ENCODE results near the gene CILP2.

CILP2 gene

GRCh38 chr19:19547674-19548336 is 9.7 kb downstream of the CILP2 start:
- no peak for DNase-seq

- DNase-seq: no peak
Measured at GRCh38 chr19:19548915-19549759, 11.1 kb downstream of the CILP2 start.

GRCh38 chr19:19549804-19550464 is 11.9 kb downstream of the CILP2 start:
- no peak for DNase-seq

- no peak for DNase-seq
Measured at GRCh38 chr19:19550485-19550929, 12.4 kb downstream of the CILP2 start.

- no peak for DNase-seq
Measured at GRCh38 chr19:19550972-19551852, 13.1 kb downstream of the CILP2 start.

- DNase-seq: no peak
Measured at GRCh38 chr19:19551853-19552192, 13.8 kb downstream of the CILP2 start.

GRCh38 chr19:19552798-19553197 is 14.7 kb downstream of the CILP2 start:
- DNase-seq: no peak

- DNase-seq: no peak
Measured at GRCh38 chr19:19553670-19554069, 15.6 kb downstream of the CILP2 start.

- peak; percentile 86 for DNase-seq
Measured at GRCh38 chr19:19554074-19555023, 16.3 kb downstream of the CILP2 start.

GRCh38 chr19:19558055-19558454 is 20.0 kb downstream of the CILP2 start:
- DNase-seq: no peak

- no peak for DNase-seq
Measured at GRCh38 chr19:19558636-19559035, 20.6 kb downstream of the CILP2 start.

GRCh38 chr19:19559931-19560330 is 21.9 kb downstream of the CILP2 start:
- DNase-seq: no peak

GRCh38 chr19:19561946-19562664 is 24.0 kb downstream of the CILP2 start:
- no peak for DNase-seq

GRCh38 chr19:19562665-19563347 is 24.7 kb downstream of the CILP2 start:
- DNase-seq: no peak

- DNase-seq: no peak
Measured at GRCh38 chr19:19563348-19563848, 25.3 kb downstream of the CILP2 start.

GRCh38 chr19:19566306-19566705 is 28.2 kb downstream of the CILP2 start:
- DNase-seq: no peak

- DNase-seq: no peak
Measured at GRCh38 chr19:19567391-19567790, 29.3 kb downstream of the CILP2 start.

- DNase-seq: no peak
Measured at GRCh38 chr19:19568802-19569756, 31.0 kb downstream of the CILP2 start.

GRCh38 chr19:19570571-19570970 is 32.5 kb downstream of the CILP2 start:
- DNase-seq: no peak
